ENCODE measurements around the gene AGPS.

Gene AGPS

DNA sequence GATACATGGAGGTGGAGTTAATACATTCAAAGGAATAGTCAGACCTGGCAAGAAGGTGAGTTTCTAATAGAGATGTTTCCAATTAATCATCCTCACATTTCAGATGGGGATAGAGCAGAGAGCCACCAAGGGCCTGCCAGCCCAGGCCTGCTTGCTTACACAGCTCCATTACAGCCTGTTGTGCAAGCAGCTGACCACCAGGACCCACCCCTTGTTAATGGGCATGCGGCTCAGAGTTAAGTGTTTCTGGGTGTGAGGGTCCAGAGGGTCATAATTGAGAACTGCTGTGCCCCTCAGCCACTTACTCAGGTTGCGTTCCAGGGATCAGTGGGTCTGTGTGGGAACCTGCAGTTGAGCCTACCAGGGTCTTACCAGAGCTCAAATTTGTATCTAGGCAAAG is 199.8 kb downstream of the AGPS start:
- no peak for DNase-seq (ENCODE audit: low spot score)

- no peak for DNase-seq (ENCODE audit: low spot score)
These were observed 200.4 kb downstream of the AGPS start for GRCh38 chr2:177592945-177593344.

DNA sequence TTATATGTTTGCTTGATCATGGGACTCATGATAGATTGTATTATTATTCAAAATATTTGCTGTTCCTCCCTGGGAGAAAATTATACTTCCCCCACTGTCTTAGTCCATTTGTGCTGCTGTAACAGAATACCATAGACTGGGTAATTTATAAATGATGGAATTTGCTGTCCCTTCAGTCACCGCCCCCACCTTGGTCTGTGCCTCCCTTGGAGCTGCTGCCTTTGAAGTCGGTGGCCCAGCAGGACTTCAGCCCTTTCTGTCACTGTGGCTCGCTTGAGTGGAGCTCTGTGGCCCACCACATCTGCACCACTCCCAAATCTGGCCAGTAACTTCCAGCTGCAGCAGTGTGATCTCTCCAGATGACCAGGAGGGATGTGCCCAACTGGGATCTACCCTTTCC is 200.8 kb downstream of the AGPS start:
- no peak for DNase-seq (ENCODE audit: low spot score)
